A549 (cell line): Measurements from ENCODE around the gene MYL4. TPM values are rescaled to one million over a fixed set of nuclear protein-coding genes. Genes with fewer than 3 reads are reported as not detected.

Source experiments
- ATAC-seq, 2 experiments: fragments of 200-7000 bp in 1 of 2; fragments of >200 bp in 1 of 2; cut with Nextera tagmentation in 1 of 2; cut with Tn5 transposase in 1 of 2; 3 replicates each; pipeline versions ENCODE4 v1.8.0 to v1.9.1; 2018 to 2020; ENCODE audit warnings: mild to moderate bottlenecking in 1 of 2, moderate library complexity in 1 of 2
- CTCF ChIA-PET: fragments of 300-600 bp; sonication (Branson Sonifier 250); formaldehyde crosslinking; extraction: SDS; loops from one replicate; lab custom pipeline; 2021; ENCODE audit warnings: antibody characterized with exemption, inconsistent platforms; lab: Yijun Ruan, JAX
- POLR2A ChIA-PET: fragments of 350-600 bp; formaldehyde crosslinking; extraction: SDS; loops from one replicate; lab custom pipeline; 2021; ENCODE audit warnings: antibody characterized with exemption, inconsistent platforms; lab: Yijun Ruan, JAX
- DNase-seq, 2 experiments: peaks; one replicate each; pipeline versions ENCODE4 v3.0.0 to v3.0.0-alpha.2; 2011 to 2016; ENCODE audit warnings: low read depth in 1 of 2, low spot score in 1 of 2
- FAIRE-seq: peaks from 2 replicates; lab custom pipeline; 2011; peaks lifted over from hg19 to GRCh38; lab: Jason Lieb, UNC
- H3K27ac ChIP-seq, 2 experiments: fragments of >200 bp; sonication (Bioruptor Twin); formaldehyde crosslinking; 3 replicates each; pipeline ENCODE4 v1.5.1; 2016 to 2017
- H3K4me1 ChIP-seq: fragments of >200 bp; sonication (Bioruptor Twin); formaldehyde crosslinking; 3 replicates; pipeline ENCODE4 v1.6.1; 2016
- H3K4me2 ChIP-seq: fragments of >200 bp; sonication (Bioruptor Twin); formaldehyde crosslinking; 3 replicates; pipeline ENCODE4 v1.6.1; 2016
- H3K4me3 ChIP-seq: fragments of >200 bp; sonication (Bioruptor Twin); formaldehyde crosslinking; 3 replicates; pipeline ENCODE4 v1.5.1; 2016
- H3K9me3 ChIP-seq: fragments of >200 bp; sonication (Bioruptor Twin); formaldehyde crosslinking; 3 replicates; pipeline ENCODE4 v1.6.1; 2016
- BCL3 ChIP-seq: fragments of >200 bp; sonication (Bioruptor Twin); formaldehyde crosslinking; IDR thresholded peaks from 3 replicates; pipeline ENCODE4 v1.6.1; 2016
- CHD2 ChIP-seq: fragments of 150-350 bp; IDR thresholded peaks from 2 replicates; pipeline ENCODE4 v1.6.1; 2014; ENCODE audit warnings: low read length; ENCODE audit not compliant: partially characterized antibody
- E2F6 ChIP-seq: IDR thresholded peaks from 2 replicates; pipeline ENCODE4 v1.6.1; 2012; ENCODE audit warnings: low read depth, borderline replicate concordance
- ELK1 ChIP-seq: fragments of 150-350 bp; IDR thresholded peaks from 2 replicates; pipeline ENCODE4 v1.6.1; 2014; ENCODE audit warnings: low read depth, mild to moderate bottlenecking, low read length
- FOSL2 ChIP-seq, 2 experiments: fragments of 450-650 bp in 1 of 2; fragments of >200 bp in 1 of 2; sonication (Bioruptor Twin) in 1 of 2; formaldehyde crosslinking; IDR thresholded peaks; 2 replicates each; pipeline versions ENCODE4 v1.5.0 to v1.6.1; 2016 to 2020; ENCODE audit warnings: mild to moderate bottlenecking in 1 of 2, moderate library complexity in 1 of 2
- GATA3 ChIP-seq: IDR thresholded peaks from 2 replicates; pipeline ENCODE4 v1.6.1; 2012; ENCODE audit warnings: borderline replicate concordance
- HES2 ChIP-seq: fragments of >200 bp; sonication (Bioruptor Twin); formaldehyde crosslinking; IDR thresholded peaks from 2 replicates; pipeline ENCODE4 v1.6.1; 2016
- HMGXB4 ChIP-seq: fragments of 250-450 bp; sonication (Bioruptor Pico); IDR thresholded peaks from 2 replicates; pipeline ENCODE4 v1.5.0; 2021; ENCODE audit warnings: mild to moderate bottlenecking, moderate library complexity, borderline replicate concordance
- JUN ChIP-seq, 2 experiments: fragments of >200 bp; sonication (Bioruptor Twin); formaldehyde crosslinking; IDR thresholded peaks; 2 replicates in 1 of 2; 3 replicates in 1 of 2; pipeline ENCODE4 v1.6.1; 2016 to 2017
- KDM5A ChIP-seq: fragments of 200-600 bp; sonication (generic); IDR thresholded peaks from 2 replicates; pipeline ENCODE4 v1.6.1; 2016; ENCODE audit warnings: antibody characterized with exemption, mild to moderate bottlenecking
- MAX ChIP-seq: IDR thresholded peaks from 2 replicates; pipeline ENCODE4 v1.6.1; 2012
- PBX3 ChIP-seq: IDR thresholded peaks from 2 replicates; pipeline ENCODE4 v1.6.1; 2012
- PHF8 ChIP-seq: fragments of 200-600 bp; sonication (generic); IDR thresholded peaks from 2 replicates; pipeline ENCODE4 v1.6.1; 2016; ENCODE audit warnings: low read depth, mild to moderate bottlenecking, antibody characterized with exemption, moderate library complexity, borderline replicate concordance
- POLR2A ChIP-seq: IDR thresholded peaks from 2 replicates; pipeline ENCODE4 v1.6.1; 2012; ENCODE audit warnings: mild to moderate bottlenecking, low read length
- REST ChIP-seq: fragments of 200-600 bp; sonication (generic); IDR thresholded peaks from 2 replicates; pipeline ENCODE4 v1.6.1; 2016; ENCODE audit warnings: antibody characterized with exemption, mild to moderate bottlenecking, moderate library complexity
- RFX5 ChIP-seq: fragments of 450-650 bp; IDR thresholded peaks from 2 replicates; pipeline ENCODE4 v1.7.1; 2014; ENCODE audit warnings: antibody characterized with exemption, mild to moderate bottlenecking, moderate library complexity
- ZFP36 ChIP-seq: fragments of 450-650 bp; IDR thresholded peaks from 2 replicates; pipeline ENCODE4 v1.6.1; 2014; ENCODE audit warnings: borderline replicate concordance; ENCODE audit not compliant: partially characterized antibody
- WGBS: methylation state at CpG from one replicate; pipeline ENCODE4 v1.1.6; 2017; ENCODE audit errors: missing lambda C conversion rate; 5-methylcytosine and 5-hydroxymethylcytosine counted together
- polyA plus RNA-seq, 4 experiments: library from polyadenylated mRNA; depleted of rRNA in 3 of 4; stranded (reverse); fragments of >200 nt; fragmentation: RNase III in 1 of 4; extraction: RNeasy Plus Mini Kit Qiagen cat#74134 plus additional on column Dnase treatment in 1 of 4; gene quantifications; 2 replicates in 3 of 4; 3 replicates in 1 of 4; pipeline ENCODE4 v1.2.3, GENCODE V29; 2011 to 2017

The MYL4 gene
- polyA plus RNA-seq, 2 of the 4 experiments (the other 2 are of a cell fraction): not detected

GRCh38 chr17:47188271-47188875 lies 20.8 kb upstream of the MYL4 start:
- CTCF ChIA-PET: interaction anchor here (1.6 to 3.6 kb wide), 2 partner anchors 11 to 41 kb away, joined by 5 to 17 read pairs; no protein-coding TSS in a partner anchor
- no peak for FAIRE-seq
- TF ChIP-seq JUN (IDR thresholded peaks at IDR 0.05) (peak in 1 of 2 experiments; percentile 67; a peak in 2 of 5 replicates), CHD2 (no peak)
- Histone ChIP-seq H3K27ac (peak overlapping the region; percentile 84 to 90), H3K4me2 (peak overlapping the region; percentile 96), H3K4me1 (peaks cover 41% of the 10 kb centered on the region), H3K4me3 (peak overlapping the region; percentile 75), H3K9me3 (no peaks in the 10 kb centered on the region)
- POLR2A ChIA-PET: interaction anchor here (0.6 kb wide), 1 partner anchor 39 kb away, joined by 3 read pairs; no protein-coding TSS in a partner anchor
- ATAC-seq: peak; percentile 10 to 31; a peak in 3 of 6 replicates
- WGBS: 3% methylated on average over 15 of the region's 15 CpGs
- peak; percentile 24 to 54 for DNase-seq

- peak within 1 kb of the TSS; percentile 96 for H3K4me2 ChIP-seq
- under 1% methylated on average over 48 of the region's 64 CpGs for whole genome bisulfite sequencing
- DNase-seq: peak; percentile 98
- peak within 1 kb of the TSS; percentile 75 for H3K4me3 ChIP-seq
- peak; percentile 98 for FAIRE-seq
- CTCF ChIA-PET: interaction anchor here (0.7 to 3.6 kb wide), 9 partner anchors 8 to 129 kb away, joined by 3 to 17 read pairs (median 5); no protein-coding TSS in a partner anchor
- peak within 1 kb of the TSS; percentile 84 to 90 for H3K27ac ChIP-seq
- peaks cover 33% of the 10 kb centered on the region for H3K4me1 ChIP-seq
- POLR2A ChIA-PET: interaction anchor here (0.6 to 1.5 kb wide), 11 partner anchors 9 to 978 kb away, joined by 3 to 7 read pairs (median 4); partner anchors contain the start of genes EFCAB13, LRRC46 and MRPL10
- peak; percentile 95 to 96 for ATAC-seq
- peak; percentile 72; the same call in 1 of the 2 replicates for TF ChIP-seq E2F6
- TF ChIP-seq MAX: peak; percentile 60
- TF ChIP-seq JUN (IDR thresholded peaks at IDR 0.05): peak; percentile 41 to 80; a peak in 3 of 5 replicates
- TF ChIP-seq HES2: no peak
- no peak for TF ChIP-seq PBX3
- peak; percentile 18; the same call in 1 of the 2 replicates for TF ChIP-seq GATA3
- TF ChIP-seq RFX5: no peak
- peak; percentile 91; the same call in 1 of the 2 replicates for TF ChIP-seq HMGXB4 (CRISPR knock-in tag)
- no peak for TF ChIP-seq ELK1
- no peak for TF ChIP-seq FOSL2 (IDR thresholded peaks at IDR 0.05)
- TF ChIP-seq FOSL2 (CRISPR knock-in tag; IDR thresholded peaks at IDR 0.05): 0 out of 2 replicates have a peak, but pooled peaks have one; percentile 26
- no peak for TF ChIP-seq ZFP36
- peak; percentile 63; the same call in 1 of the 2 replicates for TF ChIP-seq KDM5A
- TF ChIP-seq POLR2A: peak; percentile 84
- peak; percentile 47; the same call in 1 of the 3 replicates for TF ChIP-seq BCL3
- TF ChIP-seq CHD2: no peak
- TF ChIP-seq REST: no peak
- peak; percentile 99 for TF ChIP-seq PHF8
- TF ChIP-seq, all 56 proteins: peak for 10
- no peaks in the 10 kb centered on the region for H3K9me3 ChIP-seq
Measured at GRCh38 chr17:47188876-47189731, 20.0 kb upstream of the MYL4 start, which contains the start of gene CDC27. Gene CDC27 (minus strand): TSS chr17:47189295. CDS start chr17:47189172, 123 bp downstream.
